Keratinocyte (primary cell): ENCODE results near the gene UGT1A1.

Experiments
- EZH2 ChIP-seq: IDR thresholded peaks from one replicate; pipeline ENCODE4 v1.6.1; 2012; ENCODE audit warnings: inconsistent platforms, mild to moderate bottlenecking, low read length, moderate library complexity
- TF ChIP-seq, protein P1 (sequence below), 3 experiments: IDR thresholded peaks in 1 of 3; conservative IDR thresholded peaks in 1 of 3; optimal IDR thresholded peaks in 1 of 3; 2 replicates in 2 of 3; 3 replicates in 1 of 3; pipeline versions ENCODE3 to v1.5.1; 2011; ENCODE audit warnings: low read length in 3 of 3, mild to moderate bottlenecking in 3 of 3, moderate library complexity in 2 of 3, control low read depth in 1 of 3, inconsistent platforms in 1 of 3; ENCODE audit not compliant: insufficient read depth in 2 of 3; ENCODE audit errors: extremely low read depth in 1 of 3

DNA sequence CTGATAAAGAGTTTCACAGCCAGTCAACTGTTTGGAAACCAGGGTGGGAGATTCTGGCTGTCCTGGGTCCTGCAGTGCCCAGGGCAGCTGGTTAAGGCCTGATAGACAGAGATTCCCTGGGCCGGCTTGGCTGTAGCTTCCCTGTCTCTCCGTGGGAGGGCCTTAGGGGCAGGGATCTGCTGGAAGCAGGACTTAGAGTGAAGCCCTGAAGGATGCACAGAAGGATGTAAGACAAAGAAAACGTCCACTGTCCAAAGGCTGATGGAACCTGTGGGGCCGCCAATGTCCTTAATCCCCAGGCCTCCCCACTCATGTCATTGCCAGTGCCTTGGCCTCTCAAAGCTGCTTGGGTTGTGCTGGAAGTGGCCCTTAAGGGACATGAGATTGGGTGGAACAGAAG, 51.0 kb downstream of the UGT1A1 start:
- TF ChIP-seq, protein P1, sequence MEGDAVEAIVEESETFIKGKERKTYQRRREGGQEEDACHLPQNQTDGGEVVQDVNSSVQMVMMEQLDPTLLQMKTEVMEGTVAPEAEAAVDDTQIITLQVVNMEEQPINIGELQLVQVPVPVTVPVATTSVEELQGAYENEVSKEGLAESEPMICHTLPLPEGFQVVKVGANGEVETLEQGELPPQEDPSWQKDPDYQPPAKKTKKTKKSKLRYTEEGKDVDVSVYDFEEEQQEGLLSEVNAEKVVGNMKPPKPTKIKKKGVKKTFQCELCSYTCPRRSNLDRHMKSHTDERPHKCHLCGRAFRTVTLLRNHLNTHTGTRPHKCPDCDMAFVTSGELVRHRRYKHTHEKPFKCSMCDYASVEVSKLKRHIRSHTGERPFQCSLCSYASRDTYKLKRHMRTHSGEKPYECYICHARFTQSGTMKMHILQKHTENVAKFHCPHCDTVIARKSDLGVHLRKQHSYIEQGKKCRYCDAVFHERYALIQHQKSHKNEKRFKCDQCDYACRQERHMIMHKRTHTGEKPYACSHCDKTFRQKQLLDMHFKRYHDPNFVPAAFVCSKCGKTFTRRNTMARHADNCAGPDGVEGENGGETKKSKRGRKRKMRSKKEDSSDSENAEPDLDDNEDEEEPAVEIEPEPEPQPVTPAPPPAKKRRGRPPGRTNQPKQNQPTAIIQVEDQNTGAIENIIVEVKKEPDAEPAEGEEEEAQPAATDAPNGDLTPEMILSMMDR (optimal IDR thresholded peaks at IDR 0.05 in 1 of 3, IDR thresholded peaks at IDR 0.05 in 1 of 3, conservative IDR thresholded peaks at IDR 0.05 in 1 of 3; ENCODE audit: extremely low read depth in 1 of 3, insufficient read depth in 2 of 3, low read length in 3 of 3): no peak
- no peak for TF ChIP-seq EZH2
